ENCODE data around the gene SUMO3.

The SUMO3 gene

GRCh38 chr21:44778499-44778911, 39.4 kb downstream of the SUMO3 start:
- no peak for DNase-seq (ENCODE audit: low spot score)

GRCh38 chr21:44778094-44778493, 39.8 kb downstream of the SUMO3 start:
- no peak for DNase-seq (ENCODE audit: low spot score)

- DNase-seq (ENCODE audit: low spot score) = no peak
Observed at GRCh38 chr21:44774972-44775371, 42.9 kb downstream of the SUMO3 start.

GRCh38 chr21:44773291-44773932, 44.5 kb downstream of the SUMO3 start:
- no peak for DNase-seq (ENCODE audit: low spot score)

GRCh38 chr21:44771896-44772525, 45.9 kb downstream of the SUMO3 start:
- DNase-seq (ENCODE audit: low spot score) = no peak

- no peak for DNase-seq (ENCODE audit: low spot score)
Observed at GRCh38 chr21:44767834-44768831, 49.7 kb downstream of the SUMO3 start.

GRCh38 chr21:44766818-44767354, 51.0 kb downstream of the SUMO3 start:
- DNase-seq (ENCODE audit: low spot score) = no peak

GRCh38 chr21:44766014-44766817, 51.6 kb downstream of the SUMO3 start:
- DNase-seq (ENCODE audit: low spot score) = no peak

- no peak for DNase-seq (ENCODE audit: low spot score)
Observed at GRCh38 chr21:44765231-44766013, 52.4 kb downstream of the SUMO3 start.

GRCh38 chr21:44764319-44765230, 53.3 kb downstream of the SUMO3 start:
- no peak for DNase-seq (ENCODE audit: low spot score)

GRCh38 chr21:44763451-44764318, 54.2 kb downstream of the SUMO3 start:
- no peak for DNase-seq (ENCODE audit: low spot score)

- DNase-seq (ENCODE audit: low spot score) = no peak
Observed at GRCh38 chr21:44763050-44763378, 54.8 kb downstream of the SUMO3 start.

GRCh38 chr21:44762221-44763049, 55.4 kb downstream of the SUMO3 start:
- DNase-seq (ENCODE audit: low spot score) = no peak

- DNase-seq (ENCODE audit: low spot score) = no peak
Observed at GRCh38 chr21:44761747-44762208, 56.1 kb downstream of the SUMO3 start.

GRCh38 chr21:44761011-44761729, 56.7 kb downstream of the SUMO3 start:
- no peak for DNase-seq (ENCODE audit: low spot score)

GRCh38 chr21:44760376-44760775, 57.5 kb downstream of the SUMO3 start:
- no peak for DNase-seq (ENCODE audit: low spot score)

GRCh38 chr21:44759628-44760285, 58.1 kb downstream of the SUMO3 start:
- DNase-seq (ENCODE audit: low spot score) = peak; percentile 10

Data from RKO (cell line).